ENCODE measurements around the gene TBC1D3B.
"Not testable (repeated sequence)": the region's sequence is repeated elsewhere in the genome, so short reads cannot be mapped to it uniquely, and the experiment has no call there.

Gene TBC1D3B

DNA sequence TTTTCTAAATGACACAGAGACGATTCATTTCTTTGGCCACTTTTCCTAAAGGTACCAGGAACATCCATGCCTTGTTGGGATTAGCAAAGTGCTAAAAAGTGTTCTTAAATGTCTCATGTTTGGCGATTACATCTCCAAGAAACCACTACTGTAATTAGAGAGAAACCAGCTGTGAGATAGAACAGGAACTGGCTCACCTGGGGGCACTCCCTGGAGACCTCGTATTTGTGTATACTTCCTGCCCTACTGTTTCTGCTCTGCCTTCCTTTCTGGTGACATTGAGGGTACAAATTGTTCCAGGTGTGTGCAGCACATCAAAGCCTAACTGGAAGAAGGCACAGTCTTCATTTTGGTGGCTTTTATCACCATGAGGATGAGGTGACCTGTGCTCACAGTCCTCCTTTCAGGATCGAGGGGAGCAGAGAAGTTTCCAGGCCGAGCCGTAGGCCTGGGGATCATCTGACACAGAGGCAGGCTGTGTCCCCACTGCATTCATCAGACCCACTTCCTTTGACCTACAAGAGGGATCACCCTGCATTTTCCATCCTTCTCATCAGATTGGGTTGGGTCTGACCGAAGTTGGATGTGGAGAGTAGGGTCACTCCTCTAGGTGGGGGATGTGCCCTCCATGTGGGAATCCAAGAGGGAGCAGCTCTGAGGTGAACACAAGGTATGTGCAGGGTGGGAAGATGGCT lies 49.1 kb downstream of the TBC1D3B start:
- DNase-seq: no peak

DNA sequence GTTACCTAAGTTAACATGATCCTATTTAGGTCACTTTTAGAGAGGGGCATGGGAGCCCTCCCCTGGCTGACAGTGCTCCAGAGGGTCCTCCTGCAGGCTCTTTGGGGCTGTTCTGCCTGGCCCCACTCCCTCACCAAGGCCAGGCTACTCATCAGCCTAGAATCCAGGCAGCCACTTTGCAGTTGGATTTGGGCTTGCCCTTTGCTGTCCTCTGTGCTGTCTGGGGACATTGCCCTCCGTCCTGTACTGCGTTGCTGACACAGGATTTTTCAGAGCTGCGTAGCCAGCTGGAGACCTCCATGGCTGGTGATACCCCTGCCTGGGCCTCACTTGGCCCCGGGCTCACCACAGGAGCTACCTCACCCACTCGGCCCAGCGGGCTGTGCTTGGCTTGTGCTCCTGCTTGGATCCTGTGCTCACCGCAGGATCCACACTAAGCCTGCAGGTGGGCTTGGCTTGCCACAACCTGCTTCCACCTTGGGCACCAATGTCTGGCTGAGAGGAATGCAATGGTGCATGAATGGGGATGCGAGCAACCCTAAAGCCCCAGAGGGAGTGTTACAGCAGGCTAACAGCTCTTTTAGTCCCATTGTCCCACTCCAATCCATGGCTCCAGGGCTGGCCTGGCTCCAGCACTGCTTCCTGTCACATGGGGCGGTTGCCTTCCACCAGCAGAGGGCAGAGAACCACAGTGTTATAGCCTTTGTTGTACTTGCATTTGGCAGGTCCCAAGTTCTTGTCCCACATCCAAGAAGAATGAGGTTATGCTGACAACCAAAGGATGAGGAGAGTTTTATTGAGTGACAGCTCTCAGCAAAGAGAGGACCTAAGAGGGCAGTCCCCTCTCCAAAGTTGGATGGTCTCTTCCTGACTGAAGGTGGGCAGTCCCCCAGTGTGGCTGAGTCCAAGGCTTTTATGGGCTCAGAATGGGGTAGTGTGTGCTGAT lies 51.3 kb downstream of the TBC1D3B start:
- DNase-seq: no peak

DNA sequence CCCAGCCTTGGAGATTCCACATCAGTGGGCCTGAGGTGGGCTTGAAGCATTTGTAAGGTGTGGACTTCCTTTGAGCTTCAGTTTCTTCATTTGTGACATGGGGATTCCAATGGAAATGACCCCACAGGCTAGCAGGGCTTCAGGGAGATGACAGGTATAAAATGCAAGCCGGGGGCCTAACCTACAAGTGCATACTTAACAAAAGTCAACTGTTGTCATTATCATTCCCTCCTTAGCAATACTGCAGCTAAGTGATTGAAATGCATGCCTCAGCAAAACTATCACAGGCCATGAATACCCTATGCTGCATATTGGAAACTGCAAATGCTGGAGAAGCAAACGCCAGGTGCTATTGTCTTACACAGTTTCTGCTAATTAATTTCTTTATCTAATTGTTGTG lies 53.0 kb downstream of the TBC1D3B start:
- DNase-seq: no peak

DNA sequence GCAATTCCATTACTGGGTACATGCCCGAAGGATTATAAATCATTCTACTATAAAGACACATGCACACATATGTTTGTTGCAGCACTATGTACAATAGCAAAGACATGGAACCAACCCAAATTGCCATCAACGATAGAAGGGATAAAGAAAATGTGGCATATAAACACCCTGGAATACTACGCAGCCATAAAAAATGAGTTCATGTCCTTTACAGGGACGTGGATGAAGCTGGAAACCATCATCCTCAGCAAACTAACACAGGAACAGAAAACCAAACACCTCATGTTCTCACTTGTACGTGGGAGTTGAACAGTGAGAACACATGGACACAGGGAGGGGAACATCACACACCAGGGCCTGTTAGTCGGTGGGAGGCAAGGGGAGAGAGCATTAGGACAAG lies 55.3 kb downstream of the TBC1D3B start:
- DNase-seq: not testable (repeated sequence)

DNA sequence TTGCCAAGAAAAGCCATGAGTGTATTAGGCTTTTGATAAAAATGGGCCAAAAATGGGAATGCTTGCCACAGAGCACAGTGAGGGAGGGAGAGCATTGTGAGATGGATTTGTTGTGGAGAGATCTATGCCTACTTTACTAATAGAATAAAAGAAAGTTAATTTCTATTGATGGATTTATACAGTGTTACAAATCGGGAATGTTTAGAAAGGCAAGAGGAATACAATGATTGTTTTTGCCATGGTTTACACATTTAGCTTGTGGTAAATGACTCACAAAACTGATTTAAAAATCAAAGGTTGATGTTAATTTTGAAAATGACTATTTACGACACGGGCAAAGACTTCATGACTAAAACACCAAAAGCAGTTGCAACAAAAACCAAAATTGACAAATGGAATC lies 56.2 kb downstream of the TBC1D3B start:
- DNase-seq: no peak

DNA sequence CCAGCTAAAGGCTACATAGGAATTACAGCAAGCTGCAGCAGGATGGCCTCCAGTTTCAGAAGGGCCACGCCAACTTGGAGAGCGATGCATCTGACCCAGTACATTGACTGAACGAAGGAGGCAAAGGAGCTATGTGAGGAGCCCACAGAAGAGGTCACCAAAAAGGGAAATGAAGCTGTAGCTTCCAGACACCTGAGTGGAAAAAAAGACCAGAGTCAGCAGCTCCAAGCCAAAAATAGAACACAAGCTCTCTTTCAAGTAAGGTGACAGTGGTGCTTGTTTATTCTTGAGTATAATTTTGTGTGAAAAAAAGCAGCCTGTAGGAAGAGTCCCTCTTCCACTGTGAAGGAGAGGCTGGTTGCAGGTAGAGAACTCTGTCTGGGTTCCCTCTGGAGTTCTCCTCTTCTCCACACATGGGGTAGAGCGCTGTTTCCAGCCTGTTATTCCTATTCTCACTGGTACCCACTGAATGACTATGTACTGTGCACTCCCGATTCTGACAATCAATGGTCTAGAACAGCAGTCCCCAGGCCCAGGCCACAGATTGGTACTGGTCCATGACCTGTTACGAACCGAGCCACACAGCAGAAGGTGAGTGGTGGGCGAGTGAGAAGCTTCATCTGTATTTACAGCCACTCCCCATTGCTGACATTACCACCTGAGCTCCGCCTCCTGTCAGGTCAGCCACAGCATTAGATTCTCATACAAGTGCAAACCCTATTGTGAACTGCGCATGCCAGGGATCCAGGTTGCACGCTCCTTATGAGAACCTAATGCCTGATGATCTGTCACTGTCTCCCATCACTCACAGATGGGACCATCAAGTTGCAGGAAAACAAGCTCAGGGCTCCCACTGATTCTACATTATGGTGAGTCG lies 57.7 kb downstream of the TBC1D3B start:
- no peak for DNase-seq

DNA sequence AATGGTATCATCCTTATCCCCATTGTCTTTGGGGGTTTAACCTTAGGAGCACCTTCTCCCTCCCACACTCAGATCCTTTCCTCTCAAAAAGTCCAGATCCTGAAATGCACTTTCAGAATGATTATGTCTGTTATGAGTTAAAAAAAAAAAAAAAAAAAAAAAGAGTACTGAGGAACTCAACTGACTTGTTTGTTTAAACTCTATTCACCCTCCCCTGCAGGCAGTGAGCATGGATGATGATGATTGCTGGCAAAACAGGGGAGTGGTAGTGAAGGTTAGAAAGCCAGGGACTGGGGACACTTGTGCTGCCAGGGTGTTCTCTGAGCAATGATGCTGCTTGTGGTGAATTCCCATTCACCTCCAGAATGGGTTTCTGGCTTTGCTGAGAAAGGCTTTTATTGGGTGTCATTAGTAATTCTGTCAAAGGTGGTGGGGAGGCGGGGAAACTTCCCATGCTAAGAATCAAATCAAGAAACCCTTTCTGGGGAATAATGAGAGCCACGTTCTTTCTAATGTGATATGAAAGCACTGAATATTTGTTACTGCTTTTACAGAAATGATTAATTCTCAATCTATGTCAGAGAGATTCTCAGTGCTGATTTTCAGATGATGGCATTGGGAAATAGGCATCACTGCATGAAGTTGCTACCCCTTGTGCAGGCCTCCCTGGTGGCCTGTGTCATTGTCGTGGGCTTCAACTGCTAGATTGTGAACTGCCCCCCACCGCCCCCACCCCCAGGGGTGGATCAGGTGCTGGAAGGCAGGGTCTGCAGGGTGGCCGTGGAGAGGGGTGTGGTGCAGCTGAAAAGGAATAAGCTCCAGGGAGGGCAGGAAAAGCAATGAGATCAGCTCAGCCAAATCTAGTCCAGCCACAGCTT lies 58.7 kb downstream of the TBC1D3B start:
- DNase-seq: no peak
